T-helper 22 cell (primary cell): ENCODE measurements around the gene LRP2.
"Not testable (repeated sequence)": the region's sequence is repeated elsewhere in the genome, so short reads cannot be mapped to it uniquely, and the experiment has no call there.

Experiments used
- DNase-seq: peaks from one replicate; pipeline ENCODE4 v3.0.0-alpha.2; 2020; ENCODE audit warnings: low read depth

The LRP2 gene

GRCh38 chr2:169301596-169302335, 60.6 kb downstream of the LRP2 start:
- DNase-seq = no peak

GRCh38 chr2:169300636-169301530, 61.5 kb downstream of the LRP2 start:
- DNase-seq = no peak

GRCh38 chr2:169298007-169298406, 64.3 kb downstream of the LRP2 start:
- no peak for DNase-seq

- no peak for DNase-seq
Observed at GRCh38 chr2:169294001-169294675, 68.2 kb downstream of the LRP2 start.

GRCh38 chr2:169291517-169291916, 70.8 kb downstream of the LRP2 start:
- DNase-seq = no peak

- DNase-seq = no peak
Observed at GRCh38 chr2:169290433-169290832, 71.9 kb downstream of the LRP2 start.

- no peak for DNase-seq
Observed at GRCh38 chr2:169287666-169288065, 74.7 kb downstream of the LRP2 start.

- DNase-seq = no peak
Observed at GRCh38 chr2:169286624-169287231, 75.6 kb downstream of the LRP2 start.

- no peak for DNase-seq
Observed at GRCh38 chr2:169285531-169286235, 76.7 kb downstream of the LRP2 start.

GRCh38 chr2:169280502-169280901, 81.8 kb downstream of the LRP2 start:
- DNase-seq = no peak

GRCh38 chr2:169275696-169276444, 86.5 kb downstream of the LRP2 start:
- DNase-seq = no peak

- DNase-seq = no peak
Observed at GRCh38 chr2:169272010-169272409, 90.3 kb downstream of the LRP2 start.

- not testable (repeated sequence) for DNase-seq
Observed at GRCh38 chr2:169270574-169270973, 91.8 kb downstream of the LRP2 start.

GRCh38 chr2:169265591-169265990, 96.7 kb downstream of the LRP2 start:
- no peak for DNase-seq

GRCh38 chr2:169260846-169261642, 101.3 kb downstream of the LRP2 start:
- DNase-seq = no peak

- no peak for DNase-seq
Observed at GRCh38 chr2:169260246-169260645, 102.1 kb downstream of the LRP2 start.

- DNase-seq = no peak
Observed at GRCh38 chr2:169259402-169259801, 102.9 kb downstream of the LRP2 start.

GRCh38 chr2:169258045-169258601, 104.2 kb downstream of the LRP2 start:
- no peak for DNase-seq

GRCh38 chr2:169254774-169255173, 107.6 kb downstream of the LRP2 start:
- no peak for DNase-seq

GRCh38 chr2:169247211-169247610, 115.1 kb downstream of the LRP2 start:
- no peak for DNase-seq
